H1 (cell line): ENCODE results near the gene CLTCL1. TPM values are rescaled to one million over a fixed set of nuclear protein-coding genes. Genes with fewer than 3 reads are reported as not detected.

Experiments
- CTCF ChIA-PET: fragments of 300-600 bp; sonication (Branson Sonifier 250); formaldehyde crosslinking; loops from one replicate; lab custom pipeline; 2021; ENCODE audit not compliant: partially characterized antibody; lab: Charles Lee
- POLR2A ChIA-PET: fragments of 300-600 bp; sonication (Branson Sonifier 250); formaldehyde crosslinking; loops from one replicate; lab custom pipeline; 2021; ENCODE audit warnings: inconsistent platforms; ENCODE audit not compliant: partially characterized antibody; lab: Charles Lee
- DNase-seq, 2 experiments: peaks; one replicate each; pipeline versions ENCODE4 v3.0.0 to v3.0.0-alpha.2; 2010 to 2022; ENCODE audit warnings: low spot score in 2 of 2, low read depth in 1 of 2, mixed read lengths in 1 of 2
- FAIRE-seq: peaks from 2 replicates; lab custom pipeline; 2011; peaks lifted over from hg19 to GRCh38; lab: Jason Lieb, UNC
- H2AFZ ChIP-seq: 2 replicates; pipeline ENCODE4 v1.8.1; 2012; ENCODE audit warnings: low read length, inconsistent platforms
- H2AK5ac ChIP-seq: 2 replicates; pipeline ENCODE4 v1.6.1; 2013; ENCODE audit warnings: low read depth, low read length
- H2BK120ac ChIP-seq: replicated peaks from 2 replicates; pipeline ENCODE3; 2013; ENCODE audit warnings: low read depth, low read length, inconsistent platforms
- H2BK12ac ChIP-seq: 2 replicates; pipeline ENCODE4 v1.6.1; 2013; ENCODE audit warnings: low read depth, low read length
- H2BK15ac ChIP-seq: 2 replicates; pipeline ENCODE4 v1.6.1; 2013; ENCODE audit warnings: low read length
- H2BK20ac ChIP-seq: 2 replicates; pipeline ENCODE4 v1.6.1; 2013; ENCODE audit warnings: low read length
- H2BK5ac ChIP-seq: 2 replicates; pipeline ENCODE4 v1.6.1; 2013; ENCODE audit warnings: low read depth, low read length
- H3K14ac ChIP-seq: 2 replicates; pipeline ENCODE4 v1.6.1; 2013; ENCODE audit warnings: inconsistent platforms; ENCODE audit not compliant: insufficient read length
- H3K18ac ChIP-seq: 2 replicates; pipeline ENCODE4 v1.6.1; 2013; ENCODE audit warnings: low read length; ENCODE audit errors: extremely low read depth
- H3K23ac ChIP-seq: 2 replicates; pipeline ENCODE4 v1.6.1; 2013; ENCODE audit warnings: inconsistent platforms; ENCODE audit not compliant: insufficient read length
- H3K23me2 ChIP-seq: 2 replicates; pipeline ENCODE4 v1.6.1; 2013; ENCODE audit warnings: low read depth, low read length
- H3K27ac ChIP-seq: 2 replicates; pipeline ENCODE4 v1.6.1; 2011; ENCODE audit warnings: low read depth, low read length, inconsistent platforms
- H3K27me3 ChIP-seq, 4 experiments: replicated peaks in 1 of 4; 1 replicate in 1 of 4; 2 replicates in 3 of 4; pipeline versions ENCODE4 v1.6.1 to v1.8.1; 2011 to 2013; ENCODE audit warnings: low read length in 3 of 4, mild to moderate bottlenecking in 3 of 4, inconsistent platforms in 2 of 4, mixed read lengths in 2 of 4, moderate library complexity in 1 of 4; ENCODE audit not compliant: control insufficient read depth in 3 of 4, insufficient read depth in 3 of 4; ENCODE audit errors: extremely low read depth in 1 of 4
- H3K36me3 ChIP-seq, 4 experiments: 2 replicates each; pipeline versions ENCODE4 v1.6.1 to v1.8.1; 2011 to 2013; ENCODE audit warnings: mild to moderate bottlenecking in 4 of 4, low read length in 3 of 4, moderate library complexity in 2 of 4, control low read depth in 1 of 4, inconsistent platforms in 1 of 4; ENCODE audit not compliant: insufficient read depth in 4 of 4, control insufficient read depth in 2 of 4
- H3K4ac ChIP-seq: replicated peaks from 2 replicates; pipeline ENCODE3; 2013; ENCODE audit warnings: low read length, low read depth, mixed read lengths, inconsistent platforms; ENCODE audit not compliant: insufficient read length
- H3K4me1 ChIP-seq, 4 experiments: replicated peaks in 1 of 4; 1 replicate in 1 of 4; 2 replicates in 3 of 4; pipeline versions ENCODE4 v1.6.1 to v1.8.1; 2011 to 2013; ENCODE audit warnings: low read length in 3 of 4, inconsistent platforms in 2 of 4, mixed read lengths in 1 of 4; ENCODE audit not compliant: insufficient read depth in 4 of 4, control insufficient read depth in 3 of 4
- H3K4me2 ChIP-seq, 2 experiments: 2 replicates each; pipeline versions ENCODE4 v1.6.1 to v1.8.1; 2011 to 2013; ENCODE audit warnings: low read depth in 2 of 2, low read length in 2 of 2, control low read depth in 1 of 2, inconsistent platforms in 1 of 2, mild to moderate bottlenecking in 1 of 2; ENCODE audit not compliant: insufficient read depth in 1 of 2
- H3K4me3 ChIP-seq, 4 experiments: fragments of 200-600, 300-600 bp in 1 of 4; sonication (generic), shearing (Covaris generic), sonication (Bioruptor Twin) in 1 of 4; 2 replicates each; pipeline versions ENCODE4 v1.5.1 to v1.8.1; 2011 to 2016; ENCODE audit warnings: low read length in 4 of 4, low read depth in 3 of 4, control low read depth in 2 of 4, inconsistent platforms in 2 of 4, mild to moderate bottlenecking in 2 of 4, mixed read lengths in 1 of 4, moderate library complexity in 1 of 4; ENCODE audit not compliant: insufficient read depth in 2 of 4; ENCODE audit errors: extremely low read depth in 1 of 4
- H3K56ac ChIP-seq: replicated peaks from 2 replicates; pipeline ENCODE3; 2013; ENCODE audit warnings: low read depth, mild to moderate bottlenecking, mixed read lengths, low read length, inconsistent platforms; ENCODE audit not compliant: insufficient read length
- H3K79me1 ChIP-seq: 2 replicates; pipeline ENCODE4 v1.6.1; 2013; ENCODE audit warnings: low read depth, low read length, control low read depth
- H3K79me2 ChIP-seq, 2 experiments: 2 replicates each; pipeline versions ENCODE4 v1.6.1 to v1.8.1; 2012 to 2013; ENCODE audit warnings: low read length in 2 of 2, mild to moderate bottlenecking in 2 of 2, inconsistent platforms in 1 of 2; ENCODE audit not compliant: insufficient read depth in 2 of 2, control insufficient read depth in 1 of 2
- H3K9ac ChIP-seq, 4 experiments: replicated peaks in 1 of 4; 1 replicate in 1 of 4; 2 replicates in 3 of 4; pipeline versions ENCODE4 v1.6.1 to v1.8.1; 2011 to 2013; ENCODE audit warnings: low read depth in 3 of 4, low read length in 3 of 4, control low read depth in 2 of 4, mild to moderate bottlenecking in 2 of 4, moderate library complexity in 2 of 4, inconsistent platforms in 1 of 4; ENCODE audit errors: extremely low read depth in 1 of 4
- H3K9me3 ChIP-seq, 2 experiments: 2 replicates each; pipeline versions ENCODE4 v1.6.1 to v1.8.1; 2012 to 2013; ENCODE audit warnings: mild to moderate bottlenecking in 2 of 2, moderate library complexity in 2 of 2, control low read depth in 1 of 2, inconsistent platforms in 1 of 2, low read depth in 1 of 2, low read length in 1 of 2, mixed read lengths in 1 of 2; ENCODE audit not compliant: insufficient read depth in 2 of 2
- H4K20me1 ChIP-seq, 2 experiments: replicated peaks in 1 of 2; 2 replicates each; pipeline versions ENCODE3 to v1.8.1; 2011 to 2013; ENCODE audit warnings: inconsistent platforms in 2 of 2, low read length in 2 of 2, mild to moderate bottlenecking in 1 of 2; ENCODE audit not compliant: insufficient read depth in 2 of 2, control insufficient read depth in 1 of 2
- H4K5ac ChIP-seq: 2 replicates; pipeline ENCODE4 v1.6.1; 2013; ENCODE audit warnings: low read length, low read depth, mixed read lengths, inconsistent platforms; ENCODE audit not compliant: insufficient read length
- H4K8ac ChIP-seq: 2 replicates; pipeline ENCODE4 v1.8.0; 2013; ENCODE audit warnings: mild to moderate bottlenecking, moderate library complexity, low read length, inconsistent platforms; ENCODE audit not compliant: insufficient read depth; ENCODE audit errors: extremely low read depth
- H4K91ac ChIP-seq: replicated peaks from 2 replicates; pipeline ENCODE3; 2013; ENCODE audit warnings: low read length, mixed read lengths, inconsistent platforms; ENCODE audit not compliant: insufficient read length
- BRCA1 ChIP-seq: IDR thresholded peaks from 2 replicates; pipeline ENCODE4 v1.6.1; 2012; ENCODE audit warnings: low read depth, low read length, improper control_type of control experiment
- CBX5 ChIP-seq: fragments of 300-800, 300-1000 bp; sonication (generic); IDR thresholded peaks from 2 replicates; pipeline ENCODE4 v1.7.1; 2016; ENCODE audit warnings: antibody characterized with exemption, low read length, low read depth
- CEBPB ChIP-seq: IDR thresholded peaks from 2 replicates; pipeline ENCODE4 v1.6.1; 2012; ENCODE audit warnings: low read depth, low read length
- CREB1 ChIP-seq: IDR thresholded peaks from 2 replicates; pipeline ENCODE4 v1.6.1; 2012; ENCODE audit warnings: inconsistent platforms
- FOSL1 ChIP-seq: IDR thresholded peaks from 2 replicates; pipeline ENCODE4 v1.6.1; 2011; ENCODE audit warnings: mild to moderate bottlenecking, low read depth, low read length, moderate library complexity; ENCODE audit not compliant: insufficient read depth
- KDM5A ChIP-seq: fragments of 200-600 bp; IDR thresholded peaks from 2 replicates; pipeline ENCODE4 v1.7.1; 2012; ENCODE audit warnings: mild to moderate bottlenecking, low read length, inconsistent platforms, mixed read lengths
- PHF8 ChIP-seq: fragments of 200-600 bp; sonication (generic); conservative IDR thresholded peaks from 2 replicates; pipeline ENCODE4 v1.7.1; 2012; ENCODE audit warnings: low read depth, mild to moderate bottlenecking, inconsistent platforms, low read length, moderate library complexity
- SP2 ChIP-seq: IDR thresholded peaks from 2 replicates; pipeline ENCODE4 v1.6.1; 2012; ENCODE audit warnings: mild to moderate bottlenecking, low read length, inconsistent platforms
- SUZ12 ChIP-seq: fragments of 200-600 bp; sonication (generic); IDR thresholded peaks from 2 replicates; pipeline ENCODE4 v1.6.1; 2012; ENCODE audit warnings: mild to moderate bottlenecking, inconsistent platforms, low read length, moderate library complexity, mixed read lengths
- TCF12 ChIP-seq: IDR thresholded peaks from 2 replicates; pipeline ENCODE4 v1.6.1; 2011; ENCODE audit warnings: low read depth, mild to moderate bottlenecking, low read length
- TEAD4 ChIP-seq: IDR thresholded peaks from 2 replicates; pipeline ENCODE4 v1.6.1; 2012; ENCODE audit warnings: low read depth, low read length, inconsistent platforms, mixed read lengths
- WGBS, 2 experiments: shearing (Covaris generic) in 1 of 2; methylation state at CpG; one replicate each; pipeline versions ENCODE4 v1.1.6 to v1.1.7; 2013 to 2015; ENCODE audit warnings: low lambda C conversion rate in 2 of 2, mixed read lengths in 2 of 2, inconsistent platforms in 1 of 2, low coverage in 1 of 2, missing lambda C conversion rate in 1 of 2; ENCODE audit not compliant: insufficient replicate concordance in 2 of 2, insufficient coverage in 1 of 2, insufficient read length in 1 of 2; ENCODE audit errors: extremely low coverage in 1 of 2, missing lambda C conversion rate in 1 of 2; 5-methylcytosine and 5-hydroxymethylcytosine counted together
- polyA plus RNA-seq, 7 experiments: library from polyadenylated mRNA; depleted of rRNA in 3 of 7; stranded (reverse) in 5 of 7; unstranded in 2 of 7; fragments of >200 nt in 5 of 7; fragments of 200-250 nt in 2 of 7; gene quantifications; 1 replicate in 5 of 7; 2 replicates in 1 of 7; 4 replicates in 1 of 7; pipeline versions ENCODE4 v1.2.1 to v1.2.3, GENCODE V29; 2011 to 2013; ENCODE audit warnings: missing spikeins in 2 of 7, mixed read lengths in 2 of 7
- total RNA-seq: library from RNA; stranded (reverse); fragmentation: NEBNext Ultra II Directional; extraction: Animal tissue kit (Norgen Biotek cat#: 25700); gene quantifications from 2 replicates; pipeline ENCODE4 v1.2.1, GENCODE V29; 2021
- TF ChIP-seq, protein P1 (sequence below): IDR thresholded peaks from 2 replicates; pipeline ENCODE4 v1.6.1; 2012; ENCODE audit warnings: inconsistent platforms
- TF ChIP-seq, protein P2 (sequence below): IDR thresholded peaks from 2 replicates; pipeline ENCODE4 v1.6.1; 2012; ENCODE audit warnings: inconsistent platforms

CLTCL1 gene
- total and polyA plus RNA-seq, 2 of the 8 experiments (the other 6 are each of a cell fraction or from before 2014, with no cell fraction given) = 12.4 to 17.0 TPM

DNA sequence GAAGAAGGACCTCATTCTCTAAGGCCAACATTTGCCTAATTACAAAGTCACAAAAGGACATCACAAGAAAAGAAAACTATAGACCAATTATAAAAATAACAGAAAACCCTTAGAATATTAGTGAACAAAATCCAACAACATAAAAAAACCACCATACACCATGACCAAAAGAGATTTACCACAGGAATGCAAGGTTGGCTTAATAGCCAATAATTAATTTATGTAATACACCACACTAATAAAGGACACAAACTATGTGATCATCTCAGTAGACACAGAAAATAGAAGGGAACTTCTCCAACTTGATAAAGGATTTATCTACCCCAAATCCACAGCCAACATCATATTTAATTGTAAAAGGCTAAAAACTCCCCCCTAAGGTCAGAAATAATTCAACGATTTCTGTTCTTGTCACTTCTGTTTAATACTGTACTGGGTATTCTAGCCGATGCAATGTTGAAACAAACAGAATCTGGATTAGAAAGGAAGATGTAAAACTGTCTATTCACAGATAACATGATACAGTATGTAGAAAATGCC lies 24.9 kb downstream of the CLTCL1 start:
- no peak overlapping the region for H3K56ac ChIP-seq
- H2BK120ac ChIP-seq = no peak overlapping the region
- H3K9ac ChIP-seq = no peak overlapping the region
- no peaks in the 10 kb centered on the region for H3K27me3 ChIP-seq
- TF ChIP-seq SP2 (no peak), BRCA1 (no peak), TCF12 (no peak), KDM5A (no peak), SUZ12 (no peak), CEBPB (no peak), TEAD4 (no peak), FOSL1 (no peak), CBX5 (no peak), CREB1 (no peak), PHF8 (no peak)
- TF ChIP-seq, protein P1, sequence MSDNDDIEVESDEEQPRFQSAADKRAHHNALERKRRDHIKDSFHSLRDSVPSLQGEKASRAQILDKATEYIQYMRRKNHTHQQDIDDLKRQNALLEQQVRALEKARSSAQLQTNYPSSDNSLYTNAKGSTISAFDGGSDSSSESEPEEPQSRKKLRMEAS = no peak
- TF ChIP-seq, protein P2, sequence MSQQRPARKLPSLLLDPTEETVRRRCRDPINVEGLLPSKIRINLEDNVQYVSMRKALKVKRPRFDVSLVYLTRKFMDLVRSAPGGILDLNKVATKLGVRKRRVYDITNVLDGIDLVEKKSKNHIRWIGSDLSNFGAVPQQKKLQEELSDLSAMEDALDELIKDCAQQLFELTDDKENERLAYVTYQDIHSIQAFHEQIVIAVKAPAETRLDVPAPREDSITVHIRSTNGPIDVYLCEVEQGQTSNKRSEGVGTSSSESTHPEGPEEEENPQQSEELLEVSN = no peak
- H4K91ac ChIP-seq = no peak overlapping the region
- no peaks in the 10 kb centered on the region for H3K79me2 ChIP-seq
- no peak overlapping the region for H3K4me2 ChIP-seq
- FAIRE-seq = no peak
- POLR2A ChIA-PET = no interaction called here
- H2AK5ac ChIP-seq = no peak overlapping the region
- H3K23ac ChIP-seq = no peak overlapping the region
- H3K9me3 ChIP-seq = peaks cover 0 to 2% of the 10 kb centered on the region in 2 experiments; a peak in 1 of 4 replicates
- H3K79me1 ChIP-seq = no peaks in the 10 kb centered on the region
- H4K20me1 ChIP-seq = no peaks in the 10 kb centered on the region
- H3K4me1 ChIP-seq = no peaks in the 10 kb centered on the region
- H3K18ac ChIP-seq = no peak overlapping the region
- no peak overlapping the region for H2BK12ac ChIP-seq
- H2BK20ac ChIP-seq = no peak overlapping the region
- H2BK15ac ChIP-seq = no peak overlapping the region
- no peak overlapping the region for H2AFZ ChIP-seq
- H3K4ac ChIP-seq = no peak overlapping the region
- H3K14ac ChIP-seq = no peak overlapping the region
- no peak for DNase-seq
- H3K4me3 ChIP-seq = no peak overlapping the region
- CTCF ChIA-PET = interaction anchor here (0.5 kb wide), 1 partner anchor 284 kb away, joined by 3 read pairs; no protein-coding TSS in a partner anchor
- 100% methylated on average over 2 of the region's 2 CpGs; no CpG with 5 or more reads in 1 of the 2 experiments for WGBS, 2 experiments
- no peak overlapping the region for H4K8ac ChIP-seq
- H3K36me3 ChIP-seq = no peaks in the 10 kb centered on the region; a peak in 2 of 8 replicates
- no peaks in the 10 kb centered on the region for H3K23me2 ChIP-seq
- no peak overlapping the region for H2BK5ac ChIP-seq
- H4K5ac ChIP-seq = no peak overlapping the region
- no peak overlapping the region for H3K27ac ChIP-seq
